ENCODE results near the gene MRFAP1L1.

The MRFAP1L1 gene

DNA sequence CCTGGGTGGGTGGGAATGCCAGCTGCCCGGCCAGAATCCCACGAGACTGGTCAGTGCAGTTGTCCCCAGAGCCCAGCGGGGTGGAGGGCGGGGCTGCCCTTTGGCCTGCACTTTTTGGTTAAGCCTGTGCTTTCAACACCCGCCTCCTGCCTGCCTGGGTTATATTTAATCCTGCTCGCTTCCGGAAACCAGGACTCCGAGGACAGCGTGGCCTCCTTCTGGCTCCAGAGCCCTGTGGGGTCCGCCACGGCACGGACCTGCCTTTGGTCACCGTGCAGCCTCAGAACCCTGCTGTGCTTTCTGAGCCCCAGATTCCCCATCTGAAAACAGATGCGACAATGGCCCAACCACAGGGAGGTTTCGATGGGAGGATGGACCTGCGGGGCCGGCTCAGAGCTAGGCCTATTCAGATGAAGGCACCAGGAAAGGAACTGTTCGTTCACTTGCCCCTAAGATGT lies 43.5 kb upstream of the MRFAP1L1 start:
- 0 out of 2 replicates have a peak overlapping the region, but pooled peaks have one; percentile 8 for H3K27ac ChIP-seq
- TF ChIP-seq, protein P1, sequence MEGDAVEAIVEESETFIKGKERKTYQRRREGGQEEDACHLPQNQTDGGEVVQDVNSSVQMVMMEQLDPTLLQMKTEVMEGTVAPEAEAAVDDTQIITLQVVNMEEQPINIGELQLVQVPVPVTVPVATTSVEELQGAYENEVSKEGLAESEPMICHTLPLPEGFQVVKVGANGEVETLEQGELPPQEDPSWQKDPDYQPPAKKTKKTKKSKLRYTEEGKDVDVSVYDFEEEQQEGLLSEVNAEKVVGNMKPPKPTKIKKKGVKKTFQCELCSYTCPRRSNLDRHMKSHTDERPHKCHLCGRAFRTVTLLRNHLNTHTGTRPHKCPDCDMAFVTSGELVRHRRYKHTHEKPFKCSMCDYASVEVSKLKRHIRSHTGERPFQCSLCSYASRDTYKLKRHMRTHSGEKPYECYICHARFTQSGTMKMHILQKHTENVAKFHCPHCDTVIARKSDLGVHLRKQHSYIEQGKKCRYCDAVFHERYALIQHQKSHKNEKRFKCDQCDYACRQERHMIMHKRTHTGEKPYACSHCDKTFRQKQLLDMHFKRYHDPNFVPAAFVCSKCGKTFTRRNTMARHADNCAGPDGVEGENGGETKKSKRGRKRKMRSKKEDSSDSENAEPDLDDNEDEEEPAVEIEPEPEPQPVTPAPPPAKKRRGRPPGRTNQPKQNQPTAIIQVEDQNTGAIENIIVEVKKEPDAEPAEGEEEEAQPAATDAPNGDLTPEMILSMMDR (conservative IDR thresholded peaks at IDR 0.05; ENCODE audit: low read depth): no peak
- ChIA-PET POLR2A (ENCODE audit: low non-redundant PET) (no interaction called here), CTCF (no interaction called here)
- no peak for DNase-seq (ENCODE audit: low spot score)

DNA sequence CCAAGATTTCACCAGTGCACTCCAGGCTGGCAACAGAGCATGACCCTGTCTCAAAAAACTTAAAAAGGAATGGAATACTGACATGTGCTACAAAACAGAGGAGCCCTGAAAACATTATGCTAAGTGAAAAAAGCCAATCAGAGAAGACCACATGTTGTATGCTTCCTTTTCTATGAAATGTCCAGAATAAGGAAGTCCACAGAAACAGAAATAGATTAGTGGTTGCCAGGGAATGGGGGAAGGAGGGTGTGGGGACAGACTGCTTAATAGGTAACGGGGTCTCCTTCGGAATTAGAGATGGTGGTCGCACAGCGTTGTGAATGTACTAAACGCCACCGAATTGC lies 42.8 kb upstream of the MRFAP1L1 start:
- no peak for DNase-seq (ENCODE audit: low spot score)
- TF ChIP-seq, protein P1 (conservative IDR thresholded peaks at IDR 0.05; ENCODE audit: low read depth): no peak
- ChIA-PET CTCF (no interaction called here), POLR2A (ENCODE audit: low non-redundant PET) (no interaction called here)
- H3K27ac ChIP-seq: peak overlapping the region; percentile 24; the same call in 1 of the 2 replicates

GRCh38 chr4:6751611-6752485 lies 42.2 kb upstream of the MRFAP1L1 start:
- peak overlapping the region; percentile 29 for H3K27ac ChIP-seq
- POLR2A ChIA-PET (ENCODE audit: low non-redundant PET): no interaction called here
- no peak for DNase-seq (ENCODE audit: low spot score)
- TF ChIP-seq, protein P1 (conservative IDR thresholded peaks at IDR 0.05; ENCODE audit: low read depth): no peak
- CTCF ChIA-PET: no interaction called here

- CTCF ChIA-PET: interaction anchor here (0.7 kb wide), 1 partner anchor 154 kb away, joined by 3 read pairs; no protein-coding TSS in a partner anchor
- no peak for DNase-seq (ENCODE audit: low spot score)
- POLR2A ChIA-PET (ENCODE audit: low non-redundant PET): no interaction called here
- TF ChIP-seq, protein P1 (conservative IDR thresholded peaks at IDR 0.05; ENCODE audit: low read depth): no peak
- peak overlapping the region; percentile 87 for H3K27ac ChIP-seq
These were observed 40.9 kb upstream of the MRFAP1L1 start for GRCh38 chr4:6750286-6751221.

GRCh38 chr4:6749340-6750171 lies 39.9 kb upstream of the MRFAP1L1 start:
- ChIA-PET POLR2A (ENCODE audit: low non-redundant PET) (no interaction called here), CTCF (interaction anchor here (0.7 to 1.0 kb wide), 2 partner anchors 29 to 136 kb away, joined by 3 read pairs; no protein-coding TSS in a partner anchor)
- H3K27ac ChIP-seq: peak overlapping the region; percentile 87
- TF ChIP-seq, protein P1 (conservative IDR thresholded peaks at IDR 0.05; ENCODE audit: low read depth): no peak
- DNase-seq (ENCODE audit: low spot score): peak; percentile 39

All from RWPE1 (cell line).